ENCODE measurements around the gene RAPGEFL1. TPM values are rescaled to one million over a fixed set of nuclear protein-coding genes. Genes with fewer than 3 reads are reported as not detected.

RAPGEFL1 gene
- polyA plus RNA-seq, 1 experiment: 3.8 TPM

GRCh38 chr17:40173778-40174135 is 3.5 kb upstream of the RAPGEFL1 start:
- CTCF ChIA-PET: interaction anchor here (2.3 to 4.7 kb wide), 3 partner anchors 18 to 117 kb away, joined by 6 to 18 read pairs (median 16); no protein-coding TSS in a partner anchor
- POLR2A ChIA-PET: no interaction called here
- DNase-seq (ENCODE audit: low read depth): no peak
- TF ChIP-seq CTCF (IDR thresholded peaks at IDR 0.05; ENCODE audit: insufficient read depth, low read depth, low read length): no peak
- H3K27me3 ChIP-seq (ENCODE audit: control insufficient read depth, insufficient read depth, low read length): no peaks in the 10 kb centered on the region
- no peak overlapping the region for H3K4me3 ChIP-seq (ENCODE audit: low read depth, low read length)
- H3K36me3 ChIP-seq (ENCODE audit: control insufficient read depth, insufficient read depth, low read length): peaks cover 21% of the 10 kb centered on the region

DNA sequence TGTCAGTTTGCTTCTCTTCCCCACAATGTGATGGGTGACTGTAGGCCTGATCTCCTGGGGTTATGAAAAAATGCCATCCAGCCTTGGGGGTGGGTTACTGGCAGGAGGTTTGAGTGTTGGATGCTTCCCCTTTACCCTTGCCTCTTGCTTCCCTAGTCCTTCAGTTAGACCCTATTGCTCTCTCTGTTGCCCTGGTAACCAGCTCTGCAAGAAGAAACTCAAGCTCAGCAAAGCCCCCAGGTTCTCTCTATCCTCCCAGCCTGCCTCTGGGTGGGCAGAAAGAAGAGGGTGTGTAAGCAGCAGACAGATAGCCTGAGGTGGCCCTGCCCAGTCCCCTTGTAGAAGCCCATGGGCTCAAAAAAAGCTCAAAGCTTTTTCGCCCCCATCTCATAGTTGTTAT is 2.8 kb upstream of the RAPGEFL1 start:
- H3K4me3 ChIP-seq (ENCODE audit: low read depth, low read length): no peak overlapping the region
- POLR2A ChIA-PET: no interaction called here
- CTCF ChIA-PET: interaction anchor here (0.6 to 4.7 kb wide), 7 partner anchors 17 to 140 kb away, joined by 3 to 18 read pairs (median 6); no protein-coding TSS in a partner anchor
- TF ChIP-seq CTCF (IDR thresholded peaks at IDR 0.05; ENCODE audit: insufficient read depth, low read depth, low read length): no peak
- DNase-seq (ENCODE audit: low read depth): no peak
- no peaks in the 10 kb centered on the region for H3K27me3 ChIP-seq (ENCODE audit: control insufficient read depth, insufficient read depth, low read length)
- H3K36me3 ChIP-seq (ENCODE audit: control insufficient read depth, insufficient read depth, low read length): peaks cover 19% of the 10 kb centered on the region

DNA sequence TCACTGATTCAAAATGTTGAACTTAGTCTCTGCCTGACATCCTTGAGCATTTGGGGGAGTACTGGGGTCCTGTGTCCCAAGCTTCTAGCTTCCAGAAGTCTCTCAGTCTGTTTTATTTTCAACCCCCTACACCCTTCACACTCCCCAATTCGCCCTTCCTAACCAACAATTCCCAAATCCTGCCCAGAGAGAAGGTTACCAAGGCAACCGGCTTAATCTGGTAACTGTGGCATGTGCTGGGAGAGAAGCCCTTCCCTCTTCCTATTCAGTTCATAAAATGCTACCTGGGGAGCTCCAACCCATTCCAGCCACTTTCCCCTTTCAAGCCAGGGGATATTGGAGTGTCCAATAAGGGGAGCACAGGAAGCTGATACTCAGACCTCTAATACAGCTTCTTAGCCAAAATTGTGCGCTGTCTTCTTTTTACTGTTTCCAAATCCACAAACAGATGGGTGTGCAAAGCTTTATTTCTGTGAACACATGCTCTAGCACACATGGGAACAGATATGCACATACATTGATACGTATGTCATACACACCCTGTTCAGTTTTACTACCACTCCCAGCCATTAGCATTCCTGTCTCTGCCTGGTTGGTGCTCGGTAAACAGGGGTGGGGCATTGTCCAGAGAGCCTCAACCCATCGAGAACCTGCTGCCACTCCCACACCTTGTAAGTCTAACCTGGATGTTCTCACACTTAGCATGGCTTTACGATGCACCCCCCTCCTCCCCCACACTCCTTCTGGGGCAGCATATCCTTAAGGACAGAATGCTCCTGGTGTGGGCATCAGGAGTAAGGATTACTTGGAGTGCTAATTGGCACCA is 1.1 kb upstream of the RAPGEFL1 start:
- ChIA-PET CTCF (interaction anchor here (0.6 to 5.5 kb wide), 6 partner anchors 8 to 385 kb away, joined by 3 to 35 read pairs (median 11); no protein-coding TSS in a partner anchor), POLR2A (interaction anchor here (0.6 kb wide), 1 partner anchor 198 kb away, joined by 3 read pairs; no protein-coding TSS in a partner anchor)
- no peaks in the 10 kb centered on the region for H3K27me3 ChIP-seq (ENCODE audit: control insufficient read depth, insufficient read depth, low read length)
- TF ChIP-seq CTCF (IDR thresholded peaks at IDR 0.05; ENCODE audit: insufficient read depth, low read depth, low read length): no peak
- no peak for DNase-seq (ENCODE audit: low read depth)
- H3K36me3 ChIP-seq (ENCODE audit: control insufficient read depth, insufficient read depth, low read length): peaks cover 14% of the 10 kb centered on the region
- no peak overlapping the region for H3K4me3 ChIP-seq (ENCODE audit: low read depth, low read length)

GRCh38 chr17:40176754-40177110 is 538 bp upstream of the RAPGEFL1 start:
- no peaks in the 10 kb centered on the region for H3K27me3 ChIP-seq (ENCODE audit: control insufficient read depth, insufficient read depth, low read length)
- no peak overlapping the region for H3K4me3 ChIP-seq (ENCODE audit: low read depth, low read length)
- CTCF ChIA-PET: interaction anchor here (0.5 to 5.5 kb wide), 5 partner anchors 8 to 385 kb away, joined by 3 to 35 read pairs (median 4); no protein-coding TSS in a partner anchor

More at GRCh38 chr17:40176754-40177110, 538 bp upstream of the RAPGEFL1 start:
- POLR2A ChIA-PET: interaction anchor here (0.6 kb wide), 1 partner anchor 198 kb away, joined by 3 read pairs; no protein-coding TSS in a partner anchor
- peaks cover 9% of the 10 kb centered on the region for H3K36me3 ChIP-seq (ENCODE audit: control insufficient read depth, insufficient read depth, low read length)
- DNase-seq (ENCODE audit: low read depth): no peak
- TF ChIP-seq CTCF (IDR thresholded peaks at IDR 0.05; ENCODE audit: insufficient read depth, low read depth, low read length): no peak

Data from BJ (cell line).